KMS-11 (cell line): ENCODE results near the gene UBE2J1.

Source experiments
- H2AFZ ChIP-seq: fragments of 200-600 bp; sonication (generic); 2 replicates; pipeline ENCODE4 v1.6.1; 2016; ENCODE audit warnings: antibody characterized with exemption, mixed run types, low read depth
- H3K27ac ChIP-seq: fragments of 200-600 bp; sonication (generic); 2 replicates; pipeline ENCODE4 v1.6.1; 2016; ENCODE audit warnings: mild to moderate bottlenecking, mixed run types
- H3K27me3 ChIP-seq: fragments of 200-600 bp; sonication (generic); 2 replicates; pipeline ENCODE4 v1.6.1; 2017; ENCODE audit warnings: mild to moderate bottlenecking, low read depth, mixed run types, moderate library complexity; ENCODE audit not compliant: insufficient read depth
- H3K36me3 ChIP-seq: fragments of 200-600 bp; sonication (generic); 2 replicates; pipeline ENCODE4 v1.6.1; 2017; ENCODE audit warnings: mild to moderate bottlenecking, mixed run types; ENCODE audit not compliant: insufficient read depth
- H3K4me1 ChIP-seq: fragments of 200-600 bp; sonication (generic); 2 replicates; pipeline ENCODE4 v1.6.1; 2016; ENCODE audit warnings: mild to moderate bottlenecking, low read depth, mixed run types; ENCODE audit not compliant: poor library complexity, severe bottlenecking
- H3K4me2 ChIP-seq: fragments of 200-600 bp; sonication (generic); 2 replicates; pipeline ENCODE4 v1.7.0; 2016; ENCODE audit warnings: mild to moderate bottlenecking, mixed run types
- H3K4me3 ChIP-seq: fragments of 200-600 bp; sonication (generic); IDR thresholded peaks from 2 replicates; pipeline ENCODE4 v1.6.1; 2017; ENCODE audit warnings: low read depth, low read length, mixed read lengths; ENCODE audit not compliant: insufficient read depth
- H3K79me2 ChIP-seq: fragments of 200-600 bp; sonication (generic); 2 replicates; pipeline ENCODE4 v1.6.1; 2016; ENCODE audit warnings: low read depth, mixed run types; ENCODE audit not compliant: insufficient read depth
- H3K9ac ChIP-seq: fragments of 200-600 bp; sonication (generic); 2 replicates; pipeline ENCODE4 v1.6.1; 2016; ENCODE audit warnings: mild to moderate bottlenecking, mixed run types
- H4K20me1 ChIP-seq: fragments of 200-600 bp; sonication (generic); 2 replicates; pipeline ENCODE4 v1.6.1; 2016; ENCODE audit warnings: mild to moderate bottlenecking, mixed run types; ENCODE audit not compliant: insufficient read depth
- TF ChIP-seq, protein P1 (sequence below): fragments of 200-600 bp; sonication (generic); conservative IDR thresholded peaks from 2 replicates; pipeline ENCODE4 v1.6.1; 2017; ENCODE audit warnings: low read depth, mild to moderate bottlenecking, antibody characterized with exemption, low read length, moderate library complexity, mixed read lengths

Gene UBE2J1

DNA sequence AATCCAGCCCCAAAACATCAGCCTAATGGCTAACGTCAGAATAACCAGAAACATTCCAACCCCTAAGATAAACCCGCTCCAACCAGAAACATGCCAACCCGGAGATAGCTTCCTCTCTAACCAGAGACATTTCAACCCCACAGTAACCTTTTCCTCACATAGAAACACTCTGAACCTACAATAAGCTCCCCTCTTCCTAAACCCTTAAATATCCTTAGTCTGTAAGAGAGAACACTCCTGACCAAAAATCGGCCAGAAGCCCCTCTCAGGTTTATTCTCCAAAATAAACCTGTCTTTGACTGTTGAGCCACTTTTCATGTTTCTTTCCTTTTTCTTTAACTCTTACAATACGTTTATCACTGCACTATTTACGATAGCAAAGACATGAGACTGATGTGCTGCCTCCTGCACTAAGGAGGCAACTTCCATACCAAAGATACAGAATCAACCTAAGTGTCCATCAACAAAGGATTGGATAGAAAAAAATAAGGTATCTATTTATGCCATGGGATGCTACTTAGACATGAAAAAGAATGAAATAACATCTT, 32.4 kb downstream of the UBE2J1 start:
- no peak overlapping the region for H2AFZ ChIP-seq
- no peak overlapping the region for H3K27ac ChIP-seq
- no peaks in the 10 kb centered on the region for H4K20me1 ChIP-seq
- H3K27me3 ChIP-seq: no peaks in the 10 kb centered on the region
- no peaks in the 10 kb centered on the region for H3K79me2 ChIP-seq
- no peaks in the 10 kb centered on the region for H3K4me1 ChIP-seq
- no peak overlapping the region for H3K9ac ChIP-seq
- TF ChIP-seq, protein P1, sequence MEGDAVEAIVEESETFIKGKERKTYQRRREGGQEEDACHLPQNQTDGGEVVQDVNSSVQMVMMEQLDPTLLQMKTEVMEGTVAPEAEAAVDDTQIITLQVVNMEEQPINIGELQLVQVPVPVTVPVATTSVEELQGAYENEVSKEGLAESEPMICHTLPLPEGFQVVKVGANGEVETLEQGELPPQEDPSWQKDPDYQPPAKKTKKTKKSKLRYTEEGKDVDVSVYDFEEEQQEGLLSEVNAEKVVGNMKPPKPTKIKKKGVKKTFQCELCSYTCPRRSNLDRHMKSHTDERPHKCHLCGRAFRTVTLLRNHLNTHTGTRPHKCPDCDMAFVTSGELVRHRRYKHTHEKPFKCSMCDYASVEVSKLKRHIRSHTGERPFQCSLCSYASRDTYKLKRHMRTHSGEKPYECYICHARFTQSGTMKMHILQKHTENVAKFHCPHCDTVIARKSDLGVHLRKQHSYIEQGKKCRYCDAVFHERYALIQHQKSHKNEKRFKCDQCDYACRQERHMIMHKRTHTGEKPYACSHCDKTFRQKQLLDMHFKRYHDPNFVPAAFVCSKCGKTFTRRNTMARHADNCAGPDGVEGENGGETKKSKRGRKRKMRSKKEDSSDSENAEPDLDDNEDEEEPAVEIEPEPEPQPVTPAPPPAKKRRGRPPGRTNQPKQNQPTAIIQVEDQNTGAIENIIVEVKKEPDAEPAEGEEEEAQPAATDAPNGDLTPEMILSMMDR: no peak
- no peak overlapping the region for H3K4me3 ChIP-seq
- no peaks in the 10 kb centered on the region for H3K36me3 ChIP-seq
- H3K4me2 ChIP-seq: no peak overlapping the region

DNA sequence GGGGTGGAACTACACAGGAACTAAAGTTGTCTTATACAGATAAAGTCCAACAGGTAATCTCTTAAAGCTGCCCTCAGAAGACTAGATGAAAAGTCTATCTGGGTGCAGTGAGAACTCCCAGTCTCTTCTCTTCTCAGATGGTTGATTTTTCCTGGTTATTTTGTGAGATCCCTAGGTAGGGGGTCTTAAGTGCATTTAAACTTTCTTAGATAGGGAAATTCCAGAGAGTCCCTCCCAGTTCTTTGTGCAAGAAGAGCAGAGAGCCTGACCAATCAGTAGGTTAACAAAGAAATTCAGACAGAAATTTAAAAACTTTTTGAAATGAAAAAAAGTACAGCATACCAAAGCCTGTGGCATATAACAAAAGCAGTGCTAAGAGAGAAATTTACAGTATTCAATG, 35.5 kb downstream of the UBE2J1 start:
- TF ChIP-seq, protein P1: no peak
- no peaks in the 10 kb centered on the region for H3K4me1 ChIP-seq
- no peaks in the 10 kb centered on the region for H3K36me3 ChIP-seq
- H3K4me2 ChIP-seq: no peak overlapping the region
- H3K79me2 ChIP-seq: no peaks in the 10 kb centered on the region
- H3K4me3 ChIP-seq: no peak overlapping the region
- no peak overlapping the region for H2AFZ ChIP-seq
- no peak overlapping the region for H3K9ac ChIP-seq
- H3K27me3 ChIP-seq: no peaks in the 10 kb centered on the region
- H4K20me1 ChIP-seq: no peaks in the 10 kb centered on the region
- no peak overlapping the region for H3K27ac ChIP-seq

DNA sequence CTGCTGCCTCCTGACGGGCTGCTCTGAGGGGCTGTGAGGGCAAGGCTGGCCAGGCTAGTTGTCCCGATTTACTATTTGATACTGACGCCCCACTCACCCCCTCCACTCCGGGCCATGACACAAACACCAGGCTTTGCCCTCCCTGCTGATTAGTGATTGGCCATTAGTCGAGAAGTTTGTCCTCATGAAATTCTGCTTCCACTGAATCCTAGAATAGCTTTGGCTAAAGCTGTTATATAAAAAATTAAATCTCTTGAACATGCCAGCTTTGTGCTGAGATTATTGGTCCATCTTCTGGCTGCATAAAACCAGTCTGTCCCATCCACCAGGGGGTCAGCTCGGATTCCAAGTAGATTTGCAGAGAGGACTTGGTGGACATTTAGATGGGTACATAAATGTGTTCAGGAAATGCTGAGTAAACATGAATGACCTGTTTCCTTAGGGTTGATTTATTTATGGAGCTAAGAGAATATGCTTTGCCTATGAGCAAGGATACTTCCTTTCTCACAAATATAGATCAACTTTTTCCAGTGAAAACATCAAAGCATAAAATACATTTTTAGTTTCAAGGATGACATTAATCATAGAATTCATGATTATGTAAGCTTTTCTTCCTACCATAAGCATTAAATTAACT, 37.2 kb downstream of the UBE2J1 start, which contains the start of gene GABRR2:
Gene GABRR2 (minus strand): TSS at position 51 of the 637 bp plus-strand sequence. CDS start 134 bp downstream, outside the sequence.
- no peaks in the 10 kb centered on the region for H3K4me1 ChIP-seq
- no peak within 1 kb of the TSS for H2AFZ ChIP-seq
- H3K27me3 ChIP-seq: no peaks in the 10 kb centered on the region
- no peak within 1 kb of the TSS for H3K27ac ChIP-seq
- TF ChIP-seq, protein P1: no peak
- H3K9ac ChIP-seq: no peak within 1 kb of the TSS
- H4K20me1 ChIP-seq: no peaks in the 10 kb centered on the region
- H3K36me3 ChIP-seq: no peaks in the 10 kb centered on the region
- no peak within 1 kb of the TSS for H3K4me3 ChIP-seq
- H3K79me2 ChIP-seq: no peaks in the 10 kb centered on the region
- no peak within 1 kb of the TSS for H3K4me2 ChIP-seq

DNA sequence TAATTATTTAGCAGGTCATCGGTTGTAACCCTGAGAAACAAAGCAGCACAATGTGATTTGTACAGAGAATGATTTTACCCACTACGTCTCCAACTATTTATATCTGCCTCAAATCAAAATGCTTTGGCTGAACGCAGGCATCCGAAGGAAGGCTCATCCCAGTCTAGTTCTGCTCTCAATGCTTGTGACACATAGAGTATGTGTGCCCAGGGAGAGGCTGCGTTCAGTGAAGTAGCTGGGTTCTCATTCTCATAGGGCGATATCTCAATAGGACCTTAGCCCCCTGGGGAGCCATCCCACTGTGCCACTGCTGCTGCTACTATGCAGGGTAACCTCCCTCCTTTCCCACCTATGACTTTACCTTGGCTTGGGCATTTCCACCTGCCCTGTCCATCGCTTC, 37.8 kb downstream of the UBE2J1 start:
- no peak overlapping the region for H3K4me3 ChIP-seq
- no peak overlapping the region for H3K9ac ChIP-seq

More for the DNA sequence above, 37.8 kb downstream of the UBE2J1 start:
- H2AFZ ChIP-seq: no peak overlapping the region
- H3K36me3 ChIP-seq: no peaks in the 10 kb centered on the region
- no peaks in the 10 kb centered on the region for H3K27me3 ChIP-seq
- H4K20me1 ChIP-seq: no peaks in the 10 kb centered on the region
- no peaks in the 10 kb centered on the region for H3K79me2 ChIP-seq
- no peaks in the 10 kb centered on the region for H3K4me1 ChIP-seq
- TF ChIP-seq, protein P1: no peak
- H3K27ac ChIP-seq: no peak overlapping the region
- no peak overlapping the region for H3K4me2 ChIP-seq
